NCI-H2171 treated with DMSO at 0.1 percent for 48 hours (cell line): ENCODE results near the gene CCT7.

Experiments
- DNase-seq: peaks from one replicate; lab custom pipeline; 2025; lab: John Stamatoyannopoulos, UW

Gene CCT7

GRCh38 chr2:73227086-73227485, 7.0 kb upstream of the CCT7 start:
- DNase-seq, result no peak

GRCh38 chr2:73228631-73229030, 5.5 kb upstream of the CCT7 start:
- no peak for DNase-seq

- peak; percentile 14 for DNase-seq
Measured at GRCh38 chr2:73232403-73233153, 1.5 kb upstream of the CCT7 start.

- peak; percentile 97 for DNase-seq
Measured at GRCh38 chr2:73233154-73233931, 765 bp upstream of the CCT7 start, which contains the start of gene PRADC1. PRADC1 (minus strand) TSS chr2:73233239; CDS start chr2:73233160, 79 bp downstream.

GRCh38 chr2:73235315-73236028, 1.4 kb downstream of the CCT7 start:
- no peak for DNase-seq

- no peak for DNase-seq
Measured at GRCh38 chr2:73237168-73237567, 3.1 kb downstream of the CCT7 start.

GRCh38 chr2:73238149-73238548, 4.0 kb downstream of the CCT7 start:
- no peak for DNase-seq

GRCh38 chr2:73238976-73239375, 4.9 kb downstream of the CCT7 start:
- DNase-seq, result no peak

- DNase-seq, result no peak
Measured at GRCh38 chr2:73239776-73240175, 5.7 kb downstream of the CCT7 start.

- peak; percentile 63 for DNase-seq
Measured at GRCh38 chr2:73243884-73244570, 9.9 kb downstream of the CCT7 start.

GRCh38 chr2:73244580-73244979, 10.5 kb downstream of the CCT7 start:
- no peak for DNase-seq

- DNase-seq, result no peak
Measured at GRCh38 chr2:73246850-73247249, 12.7 kb downstream of the CCT7 start.

GRCh38 chr2:73249636-73250035, 15.5 kb downstream of the CCT7 start:
- no peak for DNase-seq

- DNase-seq, result peak; percentile 72
Measured at GRCh38 chr2:73250872-73251846, 17.1 kb downstream of the CCT7 start.

GRCh38 chr2:73252238-73253027, 18.3 kb downstream of the CCT7 start:
- DNase-seq, result no peak

- DNase-seq, result no peak
Measured at GRCh38 chr2:73253400-73253799, 19.3 kb downstream of the CCT7 start.

- no peak for DNase-seq
Measured at GRCh38 chr2:73253901-73254300, 19.8 kb downstream of the CCT7 start.

- DNase-seq, result no peak
Measured at GRCh38 chr2:73254343-73255006, 20.4 kb downstream of the CCT7 start.

- DNase-seq, result no peak
Measured at GRCh38 chr2:73255007-73255644, 21.0 kb downstream of the CCT7 start.
